Measurements from ENCODE around the gene PPP6R1.
A peak's percentile ranks its signal among the peaks of the same experiment; 100 is the strongest.

The PPP6R1 gene

DNA sequence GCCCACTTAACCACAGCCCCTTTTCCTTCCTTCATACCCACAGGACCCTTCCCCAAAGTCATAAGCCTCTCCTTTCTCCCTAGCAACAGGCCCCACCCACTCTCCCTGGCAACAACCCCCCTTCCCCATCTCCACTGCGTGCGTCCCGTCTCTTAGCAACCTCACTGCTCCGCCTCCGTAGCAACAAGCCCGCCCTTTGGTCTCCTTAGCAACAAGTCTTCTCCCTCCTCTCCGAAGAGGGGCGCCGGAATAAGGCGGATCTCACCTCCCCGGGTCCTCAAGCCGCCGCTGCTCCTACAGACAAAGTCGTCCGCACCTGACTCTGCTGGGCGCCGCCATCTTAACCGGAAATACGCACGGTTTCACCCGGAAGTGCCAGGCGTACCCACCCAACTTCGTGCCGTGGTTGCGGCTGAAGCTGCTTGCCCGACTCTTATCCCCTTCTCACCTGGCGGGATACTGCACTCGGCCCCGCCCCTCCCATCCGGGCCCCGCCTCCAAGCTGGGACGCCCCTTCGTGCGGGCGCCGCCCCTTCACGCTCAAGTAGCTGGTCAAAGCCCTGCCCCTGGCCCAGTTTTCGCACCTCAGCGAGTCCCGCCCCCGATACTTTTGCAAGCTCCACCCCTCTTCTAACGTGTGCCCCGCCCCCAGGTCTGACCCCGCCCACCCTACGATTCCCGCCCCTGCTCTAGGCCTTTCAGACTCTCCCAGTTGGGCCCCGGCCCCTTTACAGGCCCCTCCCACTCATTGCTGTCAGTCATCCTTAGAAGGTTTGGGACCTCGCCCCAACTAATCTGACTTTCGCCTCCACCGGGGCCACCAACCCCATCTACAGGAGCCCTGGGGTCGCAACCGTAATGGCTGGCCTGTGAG is 21.2 kb upstream of the PPP6R1 start, which contains the start of gene HSPBP1:
HSPBP1 (minus strand) TSS at position 341 of the 874 bp plus-strand sequence. CDS start 502 bp downstream, outside the sequence.
- peak; percentile 92 for DNase-seq

DNA sequence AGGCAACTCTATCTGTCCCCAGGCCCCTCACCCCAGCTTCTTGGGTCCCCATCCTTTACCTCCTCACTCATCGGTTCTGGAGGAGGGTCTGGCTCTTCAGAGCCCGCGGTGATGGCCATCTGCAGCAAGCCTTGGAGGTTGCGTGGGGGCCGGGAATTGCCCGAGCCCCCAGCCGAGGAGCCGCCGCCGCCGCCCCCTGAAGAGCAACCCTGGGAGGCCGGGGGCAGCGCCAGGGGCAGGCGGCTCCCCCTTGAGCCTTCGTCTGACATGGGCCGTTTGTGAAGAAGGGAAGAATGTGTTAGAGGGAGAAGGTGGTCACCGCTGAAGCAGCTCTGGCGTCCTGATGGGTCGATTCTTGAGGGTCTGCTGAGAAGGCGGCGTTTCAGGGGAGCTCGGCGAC is 20.5 kb upstream of the PPP6R1 start:
- no peak for DNase-seq

DNA sequence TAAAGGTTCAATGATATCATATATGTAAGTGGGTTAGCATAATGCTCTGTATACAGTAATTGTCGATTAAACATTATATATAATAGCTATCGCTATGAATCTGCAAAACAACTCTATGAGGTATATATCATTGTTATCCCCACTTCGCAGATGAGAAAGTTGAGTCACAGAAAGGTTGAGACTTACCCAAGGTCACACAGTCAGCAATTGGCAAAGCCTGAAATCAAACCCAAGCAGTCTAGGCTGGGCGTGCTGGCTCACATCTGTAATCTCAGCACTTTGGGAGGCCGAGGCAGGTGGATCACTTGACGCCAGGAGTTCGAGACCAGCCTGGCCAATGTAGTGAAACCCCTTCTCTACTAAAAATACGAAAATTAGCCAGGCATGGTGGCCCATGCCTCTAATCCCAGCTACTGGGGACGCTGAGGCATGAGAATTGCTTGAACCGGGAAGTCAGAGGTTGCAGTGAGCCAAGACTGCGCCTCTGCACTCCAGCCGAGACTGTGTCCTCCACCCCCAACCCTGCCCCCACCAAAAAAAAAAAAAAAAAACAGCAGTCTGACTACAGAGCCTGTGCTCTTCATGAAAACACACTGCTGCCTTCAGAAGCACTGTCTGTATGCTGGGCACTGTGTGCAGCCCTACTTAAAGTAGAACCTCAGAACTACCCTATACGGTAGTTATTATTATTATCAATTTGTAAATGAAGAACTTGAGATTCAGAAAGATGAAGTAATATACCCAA is 19.7 kb upstream of the PPP6R1 start:
- no peak for DNase-seq

DNA sequence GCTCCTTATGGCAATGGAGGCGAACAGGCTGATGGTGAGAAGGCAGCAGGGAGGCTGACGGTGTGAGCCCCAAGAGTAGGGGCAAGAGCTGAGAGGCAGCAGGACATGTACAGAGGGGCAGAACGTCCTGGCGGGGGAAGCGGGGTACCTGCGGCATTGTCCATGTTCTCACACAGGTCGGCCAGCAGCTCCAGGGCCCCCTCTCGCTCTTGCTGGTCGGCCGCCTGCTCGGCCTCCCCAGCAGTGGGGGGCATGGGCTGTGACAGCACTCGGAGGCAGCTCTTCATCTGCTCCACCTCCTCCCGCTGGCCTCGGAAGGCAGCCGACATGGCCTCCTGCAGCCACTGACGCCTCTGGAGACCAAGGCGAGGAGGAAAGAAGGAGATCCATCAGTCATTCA is 18.7 kb upstream of the PPP6R1 start:
- no peak for DNase-seq

DNA sequence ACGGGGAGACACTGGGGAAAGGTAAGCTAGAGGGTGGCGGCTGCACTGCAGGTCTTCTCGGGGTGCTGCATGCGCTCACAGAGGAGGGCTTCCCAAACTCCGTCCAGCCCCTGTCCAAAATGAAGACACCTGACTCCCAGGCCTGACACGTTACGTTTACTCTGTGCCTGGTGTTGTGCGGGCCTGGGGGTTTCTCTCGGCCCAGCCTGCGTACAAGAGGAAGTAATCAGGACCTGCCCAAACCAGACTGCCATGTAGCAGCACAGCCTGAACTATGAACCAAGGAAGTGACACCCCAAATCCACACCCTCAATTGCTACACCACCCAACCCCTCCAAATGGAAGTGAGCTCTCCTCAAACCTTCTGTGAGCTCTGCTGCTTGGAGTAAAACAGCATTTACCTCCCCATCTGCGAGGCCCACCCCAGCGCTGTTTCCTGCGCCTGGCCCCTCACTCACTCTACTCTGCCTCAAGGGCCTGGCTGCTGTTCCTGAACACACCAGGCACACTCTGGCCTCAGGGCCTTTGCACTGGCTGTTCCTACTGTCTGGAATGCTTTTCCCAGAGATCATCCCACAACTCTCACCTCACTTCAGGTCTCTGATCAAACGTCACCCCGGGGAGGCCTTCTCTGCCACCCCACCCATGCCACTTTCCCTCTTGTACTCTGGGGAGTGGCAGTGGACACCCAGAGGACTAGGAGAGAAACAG is 18.1 kb upstream of the PPP6R1 start:
- no peak for DNase-seq

DNA sequence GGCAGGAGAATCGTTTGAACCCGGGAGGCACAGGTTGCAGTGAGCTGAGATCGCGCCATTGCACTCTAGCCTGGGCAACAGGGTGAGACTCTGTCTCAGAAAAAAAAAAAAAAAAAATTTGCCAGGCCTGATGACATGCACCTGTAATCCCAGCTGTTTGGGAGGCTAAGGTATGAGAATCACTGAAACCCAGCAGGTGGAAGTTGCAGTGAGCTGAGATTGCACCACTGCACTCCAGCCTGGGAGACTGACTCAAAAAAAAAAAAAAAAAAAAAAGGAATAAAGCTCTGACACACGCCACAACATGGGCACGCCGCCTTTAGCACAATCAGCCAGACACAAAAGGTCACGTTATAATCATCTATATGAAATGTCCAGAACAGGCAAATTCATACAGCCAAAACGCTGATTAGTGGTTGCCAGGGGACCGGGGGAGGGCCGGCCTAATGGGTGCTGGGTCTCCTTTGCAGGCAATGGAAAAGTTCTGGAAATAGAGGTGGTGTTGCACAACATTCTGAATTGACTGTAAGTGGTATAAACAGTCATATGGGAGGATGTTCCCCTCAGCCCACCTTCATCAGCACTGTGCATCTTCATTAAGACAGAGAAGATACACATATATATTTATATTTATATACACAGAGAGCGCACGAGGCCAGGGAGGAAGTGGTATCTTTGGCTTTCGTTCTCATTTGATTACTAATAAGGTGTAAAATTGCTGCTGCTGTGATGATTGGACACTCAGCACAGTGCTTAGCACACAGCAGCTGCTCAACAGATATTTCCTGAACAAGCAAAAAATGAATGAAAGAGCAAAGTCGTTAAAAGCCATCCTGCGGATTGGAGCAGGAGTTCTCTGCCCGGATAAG is 17.3 kb upstream of the PPP6R1 start:
- no peak for DNase-seq

DNA sequence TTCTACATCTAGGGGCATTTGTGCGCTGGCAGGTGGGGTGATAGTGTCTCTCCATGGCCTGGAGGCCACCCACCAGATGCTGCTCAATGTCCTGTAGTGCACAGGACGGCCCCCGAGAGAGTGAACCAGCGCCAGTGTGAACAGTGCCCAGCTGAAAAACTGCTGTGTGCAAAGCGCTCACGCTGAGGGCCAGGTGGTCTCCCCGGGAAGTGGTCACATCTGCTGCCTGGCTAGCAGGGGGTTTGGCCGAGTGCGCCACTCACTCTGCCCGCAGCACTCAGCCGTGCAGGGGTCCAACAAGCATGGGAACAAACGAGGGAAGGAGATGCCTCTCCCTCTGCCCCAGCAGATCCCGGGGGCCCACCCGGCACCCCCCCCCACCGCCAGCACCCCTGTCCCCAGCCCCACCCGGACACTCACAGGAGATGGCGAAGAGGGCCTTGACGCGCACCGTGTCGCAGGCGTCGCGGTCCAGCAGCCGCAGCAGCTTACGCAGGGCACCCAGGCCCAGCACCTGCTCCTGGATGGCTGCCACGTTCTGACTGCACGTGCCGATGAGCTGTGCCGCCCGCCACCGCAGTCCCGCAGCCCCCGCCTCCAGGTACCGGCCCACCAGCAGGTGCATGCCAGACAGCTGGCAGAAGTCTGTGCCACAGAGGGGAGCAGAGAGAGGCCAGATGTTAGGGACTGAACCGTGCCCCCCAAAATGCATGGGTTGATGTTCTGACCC is 15.3 kb upstream of the PPP6R1 start:
- DNase-seq: no peak

DNA sequence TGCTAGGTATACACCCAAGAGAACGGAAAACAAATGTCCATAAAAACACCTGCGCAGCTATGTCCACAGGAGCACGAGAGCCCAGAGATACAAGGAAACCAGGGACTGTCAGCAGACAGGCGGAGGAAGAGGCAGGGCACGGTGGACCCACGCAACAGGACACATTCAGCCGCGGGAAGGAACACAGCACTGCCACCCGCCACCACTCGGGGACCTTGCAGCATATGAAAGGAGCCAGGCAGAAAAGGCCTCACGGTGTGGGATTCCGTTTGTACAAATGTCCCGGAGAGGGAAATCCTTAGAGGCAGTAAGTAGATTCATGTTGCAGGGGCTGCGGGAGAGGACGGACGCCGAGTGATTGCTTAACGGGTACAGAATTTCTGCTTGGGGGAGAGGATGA is 13.3 kb upstream of the PPP6R1 start:
- no peak for DNase-seq

DNA sequence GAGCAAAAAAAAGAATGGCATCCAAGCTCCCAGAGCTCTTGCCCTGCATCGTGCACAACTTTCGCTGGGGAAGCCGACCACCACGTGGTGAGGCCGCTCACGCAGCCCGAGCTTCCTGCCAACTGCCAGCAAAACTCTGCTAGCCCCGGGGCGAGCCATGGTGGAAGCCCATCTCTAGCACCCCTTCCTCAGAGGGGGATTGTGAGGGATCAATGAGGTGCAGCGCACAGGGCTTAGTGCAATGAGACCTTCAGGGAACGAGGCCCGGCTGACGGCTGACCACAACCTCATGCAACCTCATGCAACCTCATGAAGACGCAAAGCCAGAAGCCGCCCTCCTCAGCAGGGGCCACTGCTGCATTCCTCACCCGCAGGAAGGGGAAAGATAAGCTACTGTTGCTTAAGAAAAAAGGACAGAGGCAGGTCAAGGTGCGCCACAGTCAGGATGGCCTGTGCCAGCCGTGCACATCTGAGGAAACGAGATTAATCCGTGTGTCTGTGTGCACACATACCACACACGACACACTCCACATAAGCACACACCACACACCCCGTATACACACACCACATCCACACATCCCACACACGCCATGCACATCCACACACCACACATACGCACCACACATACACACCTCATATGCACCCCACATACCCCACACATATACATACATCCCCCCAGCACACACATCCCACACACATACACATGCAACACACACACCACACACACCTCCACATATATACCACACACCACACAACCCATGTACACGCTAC is 11.5 kb upstream of the PPP6R1 start:
- DNase-seq: no peak

DNA sequence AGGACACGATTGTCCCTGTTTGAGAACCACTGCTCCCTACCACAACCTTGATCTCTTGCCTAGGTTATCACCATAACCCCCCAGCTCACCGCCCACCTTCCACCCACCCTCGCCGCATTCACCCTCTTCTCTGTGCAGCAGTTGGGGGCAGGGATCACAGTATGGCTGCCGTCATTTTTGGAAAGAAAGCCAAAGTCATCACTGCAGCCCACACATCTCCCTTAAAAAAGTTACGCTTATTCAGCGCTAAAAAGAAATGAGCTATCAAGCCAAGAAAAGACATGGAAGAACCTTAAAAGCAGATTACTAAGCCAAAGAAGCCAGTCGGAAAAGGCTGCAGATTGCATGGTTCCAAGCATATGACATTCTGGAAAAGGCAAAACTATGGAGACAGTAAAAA is 10.5 kb upstream of the PPP6R1 start:
- DNase-seq: no peak

DNA sequence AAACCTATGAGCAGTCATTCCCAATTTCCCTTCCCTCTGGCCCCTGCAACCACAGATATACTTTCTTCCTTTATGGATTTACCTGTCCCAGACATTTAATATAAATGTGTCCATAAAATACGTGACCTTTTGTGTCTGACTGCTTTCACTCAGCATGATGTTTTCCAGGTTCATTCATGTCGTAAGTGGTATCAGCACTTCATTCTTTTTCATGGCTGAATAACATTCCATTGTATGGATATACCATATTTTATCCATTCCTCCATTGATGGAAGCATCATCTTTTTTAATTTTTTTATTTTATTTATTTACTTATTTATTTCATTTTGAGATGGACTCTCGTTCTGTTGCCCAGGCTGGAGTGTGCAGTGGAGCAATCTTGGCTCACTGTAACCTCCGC is 8.0 kb upstream of the PPP6R1 start:
- no peak for DNase-seq

DNA sequence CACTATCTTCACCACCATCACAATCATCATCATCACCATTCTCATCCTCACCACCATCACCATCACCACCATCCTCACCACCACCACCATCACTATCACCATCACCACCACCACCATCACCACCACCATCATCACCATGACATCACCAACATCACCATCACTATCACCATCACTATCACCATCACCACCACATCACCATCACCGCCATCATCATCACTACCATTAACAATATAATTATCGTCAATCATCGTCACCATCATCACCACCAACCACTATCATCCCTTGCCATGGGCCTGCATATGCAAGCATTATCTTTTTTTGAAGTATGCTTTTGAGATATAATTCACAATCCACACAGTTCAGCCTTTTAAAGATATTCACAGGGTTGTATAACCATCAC is 7.6 kb upstream of the PPP6R1 start:
- no peak for DNase-seq

DNA sequence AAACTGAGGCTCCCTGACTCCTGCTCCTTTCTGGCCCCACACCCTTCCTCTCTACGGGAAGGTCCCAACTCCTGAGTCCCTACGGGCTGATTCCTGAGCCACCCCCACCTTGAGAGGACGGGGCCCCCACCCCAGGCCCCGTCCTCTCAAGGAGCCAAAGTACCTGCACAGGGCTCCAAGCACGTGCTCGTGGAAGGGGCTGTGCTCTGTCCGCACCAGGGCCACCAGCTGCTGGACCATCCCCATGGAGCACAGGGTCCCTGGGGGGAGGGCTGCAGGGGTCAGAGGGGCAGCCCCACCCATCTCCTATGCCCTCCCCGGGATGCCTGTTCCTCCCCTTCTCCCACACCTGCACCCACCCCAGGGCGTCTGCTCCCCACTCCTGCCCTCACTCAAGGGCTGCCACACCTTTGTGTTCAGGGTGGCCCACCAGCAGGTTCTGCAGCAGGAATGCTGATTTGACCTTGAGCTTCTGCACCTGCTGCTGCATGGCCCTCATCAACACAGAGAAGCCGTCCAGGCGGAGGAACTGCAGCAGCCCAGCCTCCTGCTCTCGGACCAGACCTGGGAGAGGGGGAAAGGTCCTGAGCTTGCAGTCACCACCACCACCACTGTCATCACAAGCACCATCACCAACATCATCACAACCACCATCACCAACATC is 7.0 kb upstream of the PPP6R1 start:
- no peak for DNase-seq

DNA sequence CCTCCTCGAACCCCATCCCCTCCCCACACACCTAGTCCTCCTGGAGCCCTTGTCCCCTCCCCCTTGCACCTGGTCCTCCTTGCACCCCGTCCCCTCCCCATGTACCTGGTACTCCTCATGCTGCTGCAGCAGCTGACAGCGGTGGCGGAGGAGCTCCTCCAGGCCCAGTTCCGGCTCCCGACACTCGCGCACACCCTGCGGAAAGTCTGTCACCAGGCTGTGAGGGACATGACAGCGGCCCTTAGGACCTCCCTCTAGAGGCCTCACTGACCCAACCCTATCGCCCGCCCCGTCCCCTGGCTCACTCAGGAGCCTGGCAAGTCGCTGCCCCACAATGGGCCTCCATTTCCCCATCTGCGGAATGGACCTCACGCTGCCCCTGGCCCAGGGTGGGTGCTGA is 6.4 kb upstream of the PPP6R1 start:
- DNase-seq: no peak

DNA sequence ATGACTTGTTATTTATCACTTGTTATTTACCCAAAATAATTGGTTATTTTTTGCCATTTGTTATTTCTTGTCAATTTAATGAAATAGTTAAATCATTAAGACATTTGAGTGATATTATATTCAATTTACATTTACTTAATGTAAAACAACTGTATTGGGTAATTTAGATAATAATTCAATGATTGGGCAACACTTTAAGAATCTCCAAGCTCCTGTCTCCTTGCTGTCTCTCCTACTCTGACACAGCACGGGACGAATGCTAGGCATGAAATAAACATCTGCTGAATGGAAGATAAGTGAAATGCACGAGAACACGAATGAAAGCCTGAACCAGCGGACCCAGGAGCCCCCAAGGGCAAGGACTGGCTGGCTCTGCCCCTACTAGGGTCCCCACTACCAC is 5.7 kb upstream of the PPP6R1 start:
- DNase-seq: no peak

DNA sequence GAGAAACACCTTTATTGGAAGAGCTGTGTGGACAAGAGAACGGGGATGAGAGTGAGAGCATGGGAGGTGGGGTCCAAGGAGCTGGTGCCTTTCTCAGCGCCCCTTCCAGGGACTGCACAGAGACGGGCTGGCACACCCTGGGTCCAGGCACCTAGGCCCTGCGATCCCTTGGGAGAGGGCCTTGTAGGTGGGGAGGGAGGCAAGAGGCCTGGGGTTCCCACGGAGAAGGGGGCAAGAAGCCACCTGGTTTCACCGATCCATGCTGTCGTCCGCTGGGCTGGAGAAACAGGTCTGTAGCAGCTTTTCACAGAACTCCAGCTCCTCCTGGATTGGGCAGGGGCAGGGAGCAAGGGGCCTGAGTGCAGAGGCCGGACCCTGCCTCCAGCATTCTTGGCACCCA is 3.5 kb upstream of the PPP6R1 start:
- DNase-seq: no peak

DNA sequence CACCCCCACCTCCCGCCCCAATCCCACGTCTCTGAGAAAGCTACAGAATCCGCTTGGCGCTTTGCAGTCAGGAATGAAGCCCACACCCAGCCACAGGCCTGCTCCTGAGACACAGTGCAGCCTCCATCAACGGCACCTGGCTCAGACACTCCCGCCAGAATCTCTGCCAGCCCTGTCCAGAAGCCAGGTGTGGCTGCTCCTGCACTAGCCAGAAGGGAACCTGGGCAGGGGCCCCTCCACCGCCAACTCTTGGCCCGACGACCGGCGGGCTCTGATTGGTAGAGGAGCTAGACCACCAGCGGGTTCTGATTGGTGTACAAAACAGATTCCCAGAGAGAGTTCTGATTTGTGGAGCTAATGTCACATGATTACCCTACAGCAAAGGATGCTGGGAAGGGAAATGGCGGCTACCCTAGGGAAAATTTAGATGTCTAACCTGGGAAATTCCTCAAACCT is 2.9 kb upstream of the PPP6R1 start:
- no peak for DNase-seq

DNA sequence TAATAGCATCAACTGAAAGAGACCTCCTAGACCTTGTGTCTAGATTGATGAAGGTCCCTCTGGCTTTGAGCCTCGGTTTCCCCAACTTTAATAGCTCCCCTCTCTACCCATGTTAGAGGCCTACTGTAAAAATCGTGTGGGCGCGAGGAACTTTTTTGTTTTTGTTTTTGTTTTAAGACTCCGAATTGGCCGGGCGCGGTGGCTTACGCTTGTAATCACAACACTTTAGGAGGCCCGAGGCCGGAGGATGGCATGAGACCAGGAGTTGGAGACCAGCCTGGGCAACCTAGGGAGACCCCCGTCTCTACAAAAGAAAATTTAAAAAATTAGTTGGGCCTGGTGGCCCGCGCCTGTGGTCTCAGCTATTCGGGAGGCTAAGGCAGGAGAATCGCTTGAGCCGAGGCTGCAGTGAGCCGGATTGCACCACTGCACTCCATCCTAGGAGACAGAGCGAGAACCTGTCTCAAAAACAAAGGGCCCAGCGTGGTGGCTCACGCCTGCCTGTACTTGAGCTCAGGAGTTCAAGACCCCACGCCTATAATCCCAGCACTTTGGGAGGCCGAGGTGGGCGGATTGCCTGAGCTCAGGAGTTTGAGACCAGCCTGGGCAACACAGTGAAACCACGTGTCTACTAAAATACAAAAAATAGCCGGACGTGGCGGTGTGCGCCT is 858 bp upstream of the PPP6R1 start:
- no peak for DNase-seq

DNA sequence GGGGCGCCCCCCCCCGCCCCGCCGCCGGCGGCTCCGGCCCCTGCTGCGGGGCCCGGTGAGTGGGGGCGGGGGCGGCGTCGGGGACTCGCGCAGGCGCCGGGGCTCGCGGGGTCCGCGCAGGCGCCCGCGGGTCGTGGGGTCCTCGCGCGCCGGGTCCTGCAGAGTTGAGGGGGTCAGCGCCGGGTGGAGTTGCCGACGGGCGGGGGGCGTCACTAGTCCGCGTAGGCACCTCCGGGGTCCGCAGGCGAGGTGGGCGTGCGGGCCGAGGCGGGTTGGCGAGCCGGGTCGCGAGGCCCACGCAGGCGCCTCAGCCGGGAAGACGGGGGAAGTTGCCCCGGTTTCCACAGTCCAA is 365 bp downstream of the PPP6R1 start:
- DNase-seq: no peak

All from NCI-H1048 (cell line).